CD14-positive monocyte (primary cell): ENCODE results near the gene KCNE3. TPM values are rescaled to one million over a fixed set of nuclear protein-coding genes. Genes with fewer than 3 reads are reported as not detected.
A peak's percentile ranks its signal among the peaks of the same experiment; 100 is the strongest.

Experiments used
- DNase-seq, 3 donors: peaks; one replicate each; pipeline ENCODE4 v3.0.0-alpha.2; 2011 to 2022
- H2AFZ ChIP-seq: 2 replicates; pipeline ENCODE4 v1.6.0; 2012; ENCODE audit warnings: mild to moderate bottlenecking, low read depth, low read length, inconsistent platforms; ENCODE audit not compliant: insufficient read depth, poor library complexity, severe bottlenecking
- H3K27ac ChIP-seq, 2 donors: 1 replicate in 1 of 2; 2 replicates in 1 of 2; pipeline ENCODE4 v1.5.1; 2012 to 2013; ENCODE audit warnings: low read length in 2 of 2, control low read depth in 1 of 2, inconsistent platforms in 1 of 2, low read depth in 1 of 2, mild to moderate bottlenecking in 1 of 2
- H3K27me3 ChIP-seq, 2 donors: one replicate each; pipeline versions ENCODE4 v1.6.0 to v1.6.1; 2011 to 2013; ENCODE audit warnings: low read length in 2 of 2; ENCODE audit not compliant: control insufficient read depth in 2 of 2, insufficient read depth in 2 of 2
- H3K36me3 ChIP-seq, 2 donors: replicated peaks in 1 of 2; 1 replicate in 1 of 2; 2 replicates in 1 of 2; pipeline versions ENCODE4 v1.5.1 to v1.6.1; 2012 to 2013; ENCODE audit warnings: low read length in 2 of 2, control low read depth in 1 of 2, inconsistent platforms in 1 of 2, mild to moderate bottlenecking in 1 of 2; ENCODE audit not compliant: insufficient read depth in 2 of 2, control insufficient read depth in 1 of 2
- H3K4me1 ChIP-seq, 2 donors: 1 replicate in 1 of 2; 2 replicates in 1 of 2; pipeline versions ENCODE4 v1.5.1 to v1.6.1; 2012 to 2013; ENCODE audit warnings: low read length in 2 of 2, control low read depth in 1 of 2, inconsistent platforms in 1 of 2, mild to moderate bottlenecking in 1 of 2, moderate library complexity in 1 of 2; ENCODE audit not compliant: insufficient read depth in 2 of 2, control insufficient read depth in 1 of 2
- H3K4me2 ChIP-seq: replicated peaks from 2 replicates; pipeline ENCODE3; 2012; ENCODE audit warnings: low read length, moderate library complexity, mild to moderate bottlenecking; ENCODE audit not compliant: poor library complexity, severe bottlenecking; ENCODE audit errors: extremely low read depth
- H3K4me3 ChIP-seq, 3 experiments: fragments of 200-600 bp in 1 of 3; sonication (generic) in 1 of 3; replicated peaks in 1 of 3; 1 replicate in 2 of 3; 2 replicates in 1 of 3; pipeline ENCODE4 v1.5.1; 2011 to 2013; ENCODE audit warnings: low read length in 3 of 3, mild to moderate bottlenecking in 3 of 3, control low read depth in 2 of 3, low read depth in 2 of 3, inconsistent platforms in 1 of 3, moderate library complexity in 1 of 3
- H3K79me2 ChIP-seq: 2 replicates; pipeline ENCODE4 v1.6.0; 2012; ENCODE audit warnings: mild to moderate bottlenecking, control low read depth, inconsistent platforms, low read length, moderate library complexity; ENCODE audit not compliant: insufficient read depth
- H3K9ac ChIP-seq: 2 replicates; pipeline ENCODE4 v1.6.0; 2017; ENCODE audit warnings: low read length, mild to moderate bottlenecking; ENCODE audit not compliant: insufficient read depth, poor library complexity, severe bottlenecking
- H3K9me3 ChIP-seq, 2 donors: replicated peaks in 1 of 2; 1 replicate in 1 of 2; 2 replicates in 1 of 2; pipeline versions ENCODE4 v1.5.1 to v1.6.1; 2012 to 2013; ENCODE audit warnings: low read length in 2 of 2, control low read depth in 1 of 2; ENCODE audit not compliant: control insufficient read depth in 1 of 2, insufficient read depth in 1 of 2
- H4K20me1 ChIP-seq: 2 replicates; pipeline ENCODE4 v1.6.0; 2012; ENCODE audit warnings: mild to moderate bottlenecking, low read length, control low read depth, moderate library complexity; ENCODE audit not compliant: insufficient read depth
- H3K27ac Mint-ChIP-seq, 7 donors: one replicate each; pipeline ENCODE4 v1.8.0; 2020; ENCODE audit warnings: mild to moderate bottlenecking in 7 of 7, mixed read lengths in 7 of 7, moderate library complexity in 6 of 7, inconsistent platforms in 2 of 7
- H3K27me3 Mint-ChIP-seq, 3 donors: one replicate each; pipeline ENCODE4 v1.8.0; 2021 to 2022; ENCODE audit warnings: low read depth in 3 of 3, mild to moderate bottlenecking in 3 of 3, mixed read lengths in 3 of 3, moderate library complexity in 3 of 3, inconsistent platforms in 1 of 3
- H3K36me3 Mint-ChIP-seq, 2 donors: one replicate each; pipeline ENCODE4 v1.8.0; 2020; ENCODE audit warnings: mixed read lengths in 2 of 2, inconsistent platforms in 1 of 2, mild to moderate bottlenecking in 1 of 2
- H3K4me1 Mint-ChIP-seq: one replicate; pipeline ENCODE4 v1.8.0; 2020; ENCODE audit warnings: mild to moderate bottlenecking, mixed read lengths
- H3K4me3 Mint-ChIP-seq, 2 donors: one replicate each; pipeline ENCODE4 v1.8.0; 2020; ENCODE audit warnings: mild to moderate bottlenecking in 2 of 2, mixed read lengths in 2 of 2, moderate library complexity in 1 of 2
- H3K9me3 Mint-ChIP-seq, 7 donors: one replicate each; pipeline ENCODE4 v1.8.0; 2020 to 2022; ENCODE audit warnings: mixed read lengths in 7 of 7, mild to moderate bottlenecking in 6 of 7, moderate library complexity in 6 of 7, inconsistent platforms in 2 of 7
- WGBS: methylation state at CpG from one replicate; pipeline ENCODE4 v1.1.5; 2013; ENCODE audit warnings: missing lambda C conversion rate; ENCODE audit not compliant: insufficient coverage; 5-methylcytosine and 5-hydroxymethylcytosine counted together
- intact Hi-C, 2 donors: fragments of 100-400 bp; cut with micrococcal nuclease; formaldehyde crosslinking; loops; one replicate each; pipeline versions ENCODE4 v1.15.0 to v1.15.1; 2023
- polyA plus RNA-seq, 3 donors: library from polyadenylated mRNA; depleted of rRNA in 1 of 3; unstranded in 2 of 3; stranded (reverse) in 1 of 3; fragments of 300-500 nt in 2 of 3; fragments of >200 nt in 1 of 3; fragmentation: Illumina TruSeq in 2 of 3; gene quantifications; 1 replicate in 2 of 3; 2 replicates in 1 of 3; pipeline ENCODE4 v1.2.3, GENCODE V29; 2012 to 2021
- TF ChIP-seq, protein P1 (sequence below): fragments of 200-600 bp; IDR thresholded peaks from one replicate; pipeline ENCODE4 v1.8.0; 2022; ENCODE audit warnings: antibody characterized with exemption, mild to moderate bottlenecking

Gene KCNE3
- polyA plus RNA-seq, 3 donors = 29.9 to 76.6 (median 41.0) TPM

DNA sequence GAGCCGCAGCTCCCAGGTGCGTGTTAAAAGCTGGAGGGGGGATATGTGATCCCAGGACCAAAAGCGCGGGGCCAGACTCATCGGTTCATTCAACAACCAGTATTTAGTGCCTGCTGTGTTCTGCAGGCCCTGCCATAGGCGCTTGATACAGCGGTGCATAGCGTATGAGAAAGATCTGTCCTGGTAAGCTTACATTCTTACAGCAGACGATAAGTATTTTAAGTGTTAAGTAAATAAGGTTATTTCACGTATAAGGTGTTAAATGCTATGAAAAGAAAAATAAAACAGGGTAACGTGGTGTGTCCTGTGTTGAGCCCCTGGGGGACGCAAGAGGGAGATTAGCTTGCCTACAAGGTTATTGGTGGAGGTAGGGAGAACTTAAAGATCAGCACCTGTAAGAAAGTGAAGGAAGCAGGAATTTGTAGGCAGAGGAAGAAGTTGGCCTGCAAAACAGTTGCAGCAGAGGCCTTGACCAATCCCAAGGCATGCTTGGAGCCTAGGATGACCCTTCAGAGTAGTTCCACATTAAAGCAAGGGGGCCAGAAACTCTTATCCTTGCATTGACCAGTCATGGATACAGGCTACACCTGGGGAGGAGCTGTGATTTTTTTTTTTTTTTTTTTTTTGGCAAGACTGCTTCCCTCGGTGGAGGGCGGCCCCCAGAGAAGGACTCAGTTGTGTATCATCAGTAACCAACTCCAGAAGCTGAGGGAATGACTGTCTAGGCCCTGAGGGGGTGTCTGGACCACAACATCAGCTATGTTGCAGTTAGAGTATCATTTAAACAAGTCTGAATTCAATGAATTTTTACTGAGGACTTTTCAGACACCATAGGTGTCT lies 26.7 kb upstream of the KCNE3 start:
- no peak for DNase-seq
- H2AFZ ChIP-seq = peak overlapping the region; percentile 94
- H3K27me3 ChIP-seq = no peaks in the 10 kb centered on the region
- intact Hi-C loops = loop anchor here (5.0 kb wide), 2 partner anchors 37 to 42 kb away; no protein-coding TSS in a partner anchor
- H3K27ac ChIP-seq = peak overlapping the region; percentile 27 to 88
- Mint-ChIP-seq H3K4me3 (peak overlapping the region; percentile 71 to 76), H3K9me3 (peaks cover 0 to 3% (median 0%) of the 10 kb centered on the region in 7 donors), H3K27me3 (no peaks in the 10 kb centered on the region), H3K4me1 (peaks cover 20% of the 10 kb centered on the region), H3K36me3 (no peaks in the 10 kb centered on the region), H3K27ac (peak overlapping the region; percentile 20 to 84 (median 64))
- 1% methylated on average over 8 of the region's 14 CpGs for WGBS
- H3K9ac ChIP-seq = peak overlapping the region; percentile 90
- peaks cover 16 to 25% of the 10 kb centered on the region in 2 donors for H3K4me1 ChIP-seq
- H3K9me3 ChIP-seq = no peaks in the 10 kb centered on the region
- H3K4me3 ChIP-seq = peak overlapping the region; percentile 47 to 91 (median 86)
- no peaks in the 10 kb centered on the region for H3K79me2 ChIP-seq
- H3K4me2 ChIP-seq = peak overlapping the region; percentile 92
- H3K36me3 ChIP-seq = no peaks in the 10 kb centered on the region
- TF ChIP-seq, protein P1, sequence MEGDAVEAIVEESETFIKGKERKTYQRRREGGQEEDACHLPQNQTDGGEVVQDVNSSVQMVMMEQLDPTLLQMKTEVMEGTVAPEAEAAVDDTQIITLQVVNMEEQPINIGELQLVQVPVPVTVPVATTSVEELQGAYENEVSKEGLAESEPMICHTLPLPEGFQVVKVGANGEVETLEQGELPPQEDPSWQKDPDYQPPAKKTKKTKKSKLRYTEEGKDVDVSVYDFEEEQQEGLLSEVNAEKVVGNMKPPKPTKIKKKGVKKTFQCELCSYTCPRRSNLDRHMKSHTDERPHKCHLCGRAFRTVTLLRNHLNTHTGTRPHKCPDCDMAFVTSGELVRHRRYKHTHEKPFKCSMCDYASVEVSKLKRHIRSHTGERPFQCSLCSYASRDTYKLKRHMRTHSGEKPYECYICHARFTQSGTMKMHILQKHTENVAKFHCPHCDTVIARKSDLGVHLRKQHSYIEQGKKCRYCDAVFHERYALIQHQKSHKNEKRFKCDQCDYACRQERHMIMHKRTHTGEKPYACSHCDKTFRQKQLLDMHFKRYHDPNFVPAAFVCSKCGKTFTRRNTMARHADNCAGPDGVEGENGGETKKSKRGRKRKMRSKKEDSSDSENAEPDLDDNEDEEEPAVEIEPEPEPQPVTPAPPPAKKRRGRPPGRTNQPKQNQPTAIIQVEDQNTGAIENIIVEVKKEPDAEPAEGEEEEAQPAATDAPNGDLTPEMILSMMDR = no peak
- H4K20me1 ChIP-seq = no peaks in the 10 kb centered on the region

DNA sequence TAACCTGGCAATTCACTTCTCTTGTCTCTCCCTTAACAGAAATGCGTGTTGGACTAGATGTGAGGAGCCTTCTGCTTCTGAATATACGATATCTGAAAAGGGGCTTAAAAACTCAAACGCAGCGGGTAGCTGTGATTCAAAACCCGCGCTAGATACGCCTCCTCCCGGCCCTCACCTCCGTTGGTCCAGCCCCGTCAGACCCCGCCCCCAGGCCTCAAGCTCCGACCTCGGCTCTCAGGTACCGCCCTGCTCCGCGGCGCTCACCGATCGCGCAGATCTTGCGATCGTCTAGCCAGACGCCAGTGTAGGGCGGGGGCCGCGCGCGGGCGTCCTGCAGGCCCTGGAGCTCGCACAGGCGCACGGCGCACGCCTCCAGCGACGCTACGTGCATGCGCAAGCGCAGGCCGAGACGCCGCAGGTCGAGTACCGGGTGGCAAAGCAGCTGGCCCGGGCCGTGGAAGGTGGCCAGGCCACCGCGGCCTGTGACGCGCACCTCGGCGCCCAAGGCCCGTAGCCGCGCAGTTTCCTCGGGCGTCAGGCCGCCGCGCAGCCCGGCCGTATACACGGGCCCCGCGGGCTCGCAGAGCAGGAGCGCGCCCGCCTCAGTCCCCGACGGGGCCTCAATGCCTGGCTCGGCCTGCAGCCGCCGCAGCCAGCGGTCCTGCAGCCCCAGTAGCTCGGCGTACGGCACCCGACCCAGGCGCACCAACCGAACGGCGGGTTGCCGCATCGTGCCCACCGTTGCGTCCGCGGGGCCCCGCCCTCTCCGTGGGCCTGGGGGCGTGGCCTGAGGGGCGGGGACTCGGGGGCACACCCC lies 25.8 kb upstream of the KCNE3 start, which contains the start of gene LIPT2:
LIPT2 (minus strand) TSS at position 751 of the 817 bp plus-strand sequence; CDS start at position 730, 21 bp downstream.
- H3K27ac ChIP-seq = peak within 1 kb of the TSS; percentile 27 to 88
- H3K27ac Mint-ChIP-seq = peak within 1 kb of the TSS; percentile 76 to 93 (median 92)
- peaks cover 0 to 3% (median 0%) of the 10 kb centered on the region in 7 donors for H3K9me3 Mint-ChIP-seq
- intact Hi-C loops = loop anchor here (5.0 kb wide), 2 partner anchors 36 to 41 kb away; no protein-coding TSS in a partner anchor
- peak within 1 kb of the TSS; percentile 92 for H3K4me2 ChIP-seq
- H3K36me3 ChIP-seq = no peaks in the 10 kb centered on the region
- H4K20me1 ChIP-seq = no peaks in the 10 kb centered on the region
- H3K4me3 ChIP-seq = peak within 1 kb of the TSS; percentile 47 to 91 (median 86)
- under 1% methylated on average over 89 of the region's 94 CpGs for WGBS
- H3K9me3 ChIP-seq = no peaks in the 10 kb centered on the region
- peak within 1 kb of the TSS; percentile 71 to 80 for H3K4me3 Mint-ChIP-seq
- H3K9ac ChIP-seq = peak within 1 kb of the TSS; percentile 90
- peak within 1 kb of the TSS; percentile 94 for H2AFZ ChIP-seq
- no peaks in the 10 kb centered on the region for H3K27me3 ChIP-seq
- no peaks in the 10 kb centered on the region for H3K36me3 Mint-ChIP-seq
- peaks cover 20% of the 10 kb centered on the region for H3K4me1 Mint-ChIP-seq
- no peaks in the 10 kb centered on the region for H3K79me2 ChIP-seq
- no peaks in the 10 kb centered on the region for H3K27me3 Mint-ChIP-seq
- peaks cover 16 to 25% of the 10 kb centered on the region in 2 donors for H3K4me1 ChIP-seq
- peak; percentile 91 to 94 (median 92) for DNase-seq
- TF ChIP-seq, protein P1 = no peak
